H4 (cell line): ENCODE measurements around the gene IL23R. TPM values are rescaled to one million over a fixed set of nuclear protein-coding genes. Genes with fewer than 3 reads are reported as not detected.

Experiments
- DNase-seq: peaks from one replicate; pipeline ENCODE4 v3.0.0-alpha.2; 2015; ENCODE audit warnings: low spot score
- total RNA-seq: library from RNA; depleted of rRNA; stranded (reverse); fragments of >200 nt; shearing (Covaris generic); gene quantifications from 2 replicates; pipeline ENCODE4 v1.2.3, GENCODE V29; 2014

Gene IL23R
- total RNA-seq, 1 experiment from 2014 or later = not detected

- no peak for DNase-seq
Measured at GRCh38 chr1:67239738-67240137, 73.5 kb downstream of the IL23R start.

- DNase-seq = no peak
Measured at GRCh38 chr1:67241200-67241746, 75.0 kb downstream of the IL23R start.

- no peak for DNase-seq
Measured at GRCh38 chr1:67242016-67242415, 75.8 kb downstream of the IL23R start.

- DNase-seq = no peak
Measured at GRCh38 chr1:67250051-67250653, 83.9 kb downstream of the IL23R start.

GRCh38 chr1:67256291-67257172 lies 90.3 kb downstream of the IL23R start:
- no peak for DNase-seq

DNA sequence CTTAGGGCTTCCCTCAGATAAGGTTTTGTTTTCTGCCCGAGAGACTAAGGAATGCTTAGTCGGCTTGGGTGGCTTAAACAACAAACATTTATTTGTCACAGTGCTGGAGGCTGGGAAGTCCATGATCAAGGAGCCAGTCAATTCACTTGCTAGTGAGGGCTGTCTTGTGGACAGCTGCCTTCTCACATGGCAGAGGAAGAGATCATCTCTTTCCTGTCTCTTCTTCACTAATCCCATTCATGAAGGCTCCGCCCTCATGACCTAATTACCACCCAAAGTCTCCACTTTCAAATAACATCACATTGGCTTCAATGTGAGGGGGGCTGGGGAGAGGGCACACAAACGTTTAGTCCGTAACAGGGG lies 90.9 kb downstream of the IL23R start:
- DNase-seq = no peak

DNA sequence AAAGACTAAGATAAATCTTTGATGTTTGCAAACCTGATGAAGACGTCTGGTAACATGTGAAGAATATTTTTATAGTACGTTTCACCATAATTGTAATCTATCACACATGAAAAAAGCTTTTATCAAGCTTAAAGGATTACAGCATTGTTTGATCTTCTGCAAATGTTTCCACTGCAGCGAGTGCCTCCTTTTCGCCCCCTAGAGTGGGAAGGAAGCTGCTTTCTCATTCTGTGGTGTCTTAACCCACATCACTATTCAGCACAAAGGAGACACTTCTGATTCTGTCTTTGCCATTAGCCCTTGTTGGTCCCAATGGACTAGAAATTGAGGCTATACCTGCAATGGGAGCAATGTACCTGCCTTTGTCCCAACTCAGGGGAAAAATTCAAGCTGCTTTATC lies 95.4 kb downstream of the IL23R start:
- no peak for DNase-seq

GRCh38 chr1:67262735-67263134 lies 96.5 kb downstream of the IL23R start:
- DNase-seq = no peak

DNA sequence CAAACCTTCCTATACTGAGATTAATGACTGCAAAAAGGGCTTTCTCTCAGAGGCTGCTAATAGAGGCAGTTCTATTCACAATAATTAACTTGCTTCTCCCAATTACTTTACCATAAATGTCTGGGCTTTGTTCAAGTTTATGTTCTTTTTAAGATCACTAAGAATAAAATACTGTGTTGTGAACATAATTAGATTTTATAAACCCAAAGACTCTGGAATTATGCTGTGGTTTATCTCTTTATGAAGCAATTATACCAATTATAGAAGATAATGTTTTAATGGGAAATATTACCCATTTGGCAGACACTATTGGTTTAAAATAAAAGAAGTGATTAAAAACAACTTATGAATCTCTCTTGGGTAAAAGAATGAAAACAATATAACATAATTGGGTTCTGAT lies 97.9 kb downstream of the IL23R start:
- no peak for DNase-seq

DNA sequence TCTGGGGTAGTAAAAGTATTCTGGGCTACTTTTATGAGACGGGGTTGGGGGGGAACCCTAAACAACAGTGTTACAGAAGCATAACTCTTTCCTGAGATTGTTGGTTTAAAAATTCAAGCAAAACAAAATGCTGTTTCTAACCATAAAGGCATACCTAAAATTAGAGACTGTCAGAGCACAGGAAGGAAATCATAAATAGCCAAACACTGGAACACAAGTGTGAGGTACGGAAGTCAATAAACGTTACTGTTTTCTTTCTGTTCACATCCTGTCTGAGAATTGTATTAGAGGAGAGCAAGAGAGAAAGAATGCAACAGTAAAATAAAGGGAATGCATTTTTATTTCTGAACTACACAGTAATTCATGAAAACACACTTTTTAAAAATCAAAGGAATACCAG lies 98.6 kb downstream of the IL23R start:
- no peak for DNase-seq

DNA sequence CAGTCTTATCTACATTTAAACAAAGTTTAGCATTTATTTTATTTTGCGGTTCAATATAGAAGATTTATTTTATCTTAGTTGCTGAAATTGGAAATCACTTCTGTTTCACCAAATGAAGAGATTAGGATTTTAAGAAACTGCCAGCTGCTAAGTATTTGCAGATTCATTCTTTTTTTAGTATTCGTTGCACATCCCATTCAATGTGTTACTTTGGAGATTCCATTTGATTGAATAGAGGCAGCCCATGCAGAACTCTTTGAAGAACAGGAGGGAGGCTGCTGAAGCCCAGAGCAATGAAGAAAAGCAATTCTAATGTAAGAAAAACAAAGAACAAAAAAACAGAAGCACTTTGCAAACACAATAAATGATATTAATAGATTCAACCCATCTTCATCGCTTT lies 102.8 kb downstream of the IL23R start:
- DNase-seq = no peak

DNA sequence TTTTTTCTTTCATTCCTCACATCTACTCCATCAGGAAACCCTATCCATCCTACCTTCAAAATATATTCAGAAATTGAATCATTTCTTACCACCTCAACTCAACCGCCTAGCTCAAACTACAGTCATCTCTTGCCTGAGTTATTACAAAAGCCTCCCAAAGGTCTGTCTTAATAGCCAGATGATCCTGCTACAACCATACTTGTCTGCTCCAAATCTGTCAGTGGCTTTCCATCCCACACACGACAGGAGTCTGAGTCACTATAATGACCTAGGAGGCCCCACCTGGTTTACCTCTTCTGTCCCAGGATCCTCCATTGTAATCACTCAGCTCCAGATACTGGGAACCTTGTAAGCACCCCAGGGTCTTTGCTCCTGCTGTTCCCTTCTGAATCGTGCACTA lies 104.3 kb downstream of the IL23R start:
- DNase-seq = no peak

- DNase-seq = no peak
Measured at GRCh38 chr1:67273591-67273990, 107.3 kb downstream of the IL23R start.

- DNase-seq = no peak
Measured at GRCh38 chr1:67274623-67275325, 108.5 kb downstream of the IL23R start.

DNA sequence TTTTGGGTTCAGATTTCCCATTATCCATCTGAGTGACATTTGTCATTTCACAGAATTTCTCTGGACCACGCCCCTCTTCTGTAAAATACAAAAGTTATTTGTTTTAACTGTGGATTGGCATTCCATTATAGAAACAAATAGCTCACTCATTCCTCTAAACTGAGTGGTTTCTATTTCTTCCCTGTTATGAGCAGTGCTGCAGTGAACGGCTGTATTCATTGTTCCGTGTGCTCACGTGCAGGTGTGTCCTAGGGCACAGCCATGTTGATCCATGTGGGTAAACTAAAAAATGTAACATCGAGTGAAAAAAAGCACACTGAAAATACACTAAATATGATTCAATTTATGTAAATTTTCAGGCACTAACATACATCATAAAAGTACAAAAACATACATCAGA lies 114.4 kb downstream of the IL23R start:
- DNase-seq = no peak

GRCh38 chr1:67281244-67281643 lies 115.0 kb downstream of the IL23R start:
- no peak for DNase-seq

DNA sequence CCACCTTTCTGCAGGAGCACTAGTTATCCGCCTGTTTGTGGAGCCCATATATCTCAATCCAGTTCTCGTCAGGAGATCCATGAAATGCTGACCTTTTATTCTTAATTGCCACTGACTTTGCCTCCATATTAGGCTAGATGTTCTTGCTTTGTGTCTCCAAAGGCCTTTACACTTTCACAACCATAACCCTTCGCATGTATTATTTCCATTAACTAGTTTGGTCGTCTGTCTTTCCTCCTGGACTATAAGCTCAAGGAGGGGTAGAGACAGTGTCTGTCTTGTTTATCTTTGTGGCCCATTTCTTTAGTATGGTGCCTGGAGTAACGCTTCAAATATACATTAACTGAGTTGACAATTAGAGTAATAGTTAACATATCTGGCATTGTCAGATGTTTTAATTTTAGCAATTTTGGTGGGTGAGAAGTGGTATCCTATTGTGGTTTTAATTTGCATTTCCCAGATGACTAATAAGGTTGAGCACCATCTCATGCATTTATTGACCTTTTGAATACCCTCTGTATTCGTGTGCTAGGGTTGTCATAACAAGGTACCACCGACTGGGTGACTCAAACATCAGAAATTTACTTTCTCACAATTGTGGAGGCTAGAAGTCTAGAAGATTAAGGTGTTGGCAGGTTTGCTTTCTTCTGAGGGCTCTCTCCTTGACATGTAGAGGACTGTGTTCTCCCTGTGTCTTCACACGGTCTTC lies 119.7 kb downstream of the IL23R start:
- no peak for DNase-seq

DNA sequence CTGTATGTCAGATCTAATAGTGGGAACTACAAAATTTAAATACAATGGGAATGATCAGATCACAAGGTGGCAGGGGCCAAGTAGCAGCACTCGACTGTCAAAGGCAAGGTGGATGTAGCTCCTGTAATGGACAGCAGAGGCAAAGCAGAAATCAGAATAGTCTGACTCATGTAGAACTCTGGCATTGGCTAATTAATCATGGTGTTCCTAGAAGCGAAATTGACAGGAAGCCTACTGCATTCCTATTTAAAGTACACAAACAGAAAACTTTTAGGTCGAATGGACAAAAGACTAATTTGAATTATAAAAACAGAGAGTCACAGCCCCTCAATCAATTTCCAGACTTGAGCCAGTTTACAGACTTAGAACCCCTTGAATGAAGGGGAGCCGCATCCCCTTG lies 124.0 kb downstream of the IL23R start:
- DNase-seq = no peak

GRCh38 chr1:67294836-67295617 lies 128.8 kb downstream of the IL23R start:
- DNase-seq = no peak

DNA sequence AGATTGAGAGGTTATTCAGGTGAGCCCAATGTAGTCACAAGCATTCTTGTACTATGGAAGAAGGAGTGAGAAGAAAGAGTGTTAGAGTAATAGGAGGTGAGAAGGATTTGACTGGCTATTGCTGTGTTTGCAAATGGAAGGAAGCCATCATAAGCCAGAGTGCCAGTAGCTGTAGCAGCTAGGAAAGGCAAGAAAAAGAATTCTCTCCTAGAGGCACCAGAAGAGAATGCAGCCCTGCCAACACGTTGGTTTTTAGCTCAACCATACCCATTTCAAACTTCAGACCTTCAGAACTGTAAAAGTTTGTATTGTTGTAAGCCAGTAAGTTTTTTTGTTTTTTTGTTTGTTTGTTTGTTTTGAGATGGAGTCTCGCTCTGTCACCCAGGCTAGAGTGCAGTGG lies 132.5 kb downstream of the IL23R start:
- no peak for DNase-seq

- no peak for DNase-seq
Measured at GRCh38 chr1:67299296-67299695, 133.0 kb downstream of the IL23R start.
